ENCODE measurements around the gene NPLOC4. TPM values are rescaled to one million over a fixed set of nuclear protein-coding genes. Genes with fewer than 3 reads are reported as not detected.
A peak's percentile ranks its signal among the peaks of the same experiment; 100 is the strongest.

Gene NPLOC4
- total RNA-seq, 1 experiment from 2014 or later: 146 TPM

- CTCF ChIA-PET: no interaction called here
- Mint-ChIP-seq H3K27me3 (ENCODE audit: unreplicated experiment) (no peaks in the 10 kb centered on the region), H3K36me3 (ENCODE audit: insufficient read depth, unreplicated experiment) (peaks cover 71% of the 10 kb centered on the region), H3K9me3 (ENCODE audit: low read depth, unreplicated experiment) (no peaks in the 10 kb centered on the region), H3K4me1 (ENCODE audit: low read depth, unreplicated experiment) (no peaks in the 10 kb centered on the region), H3K4me3 (ENCODE audit: low read depth, unreplicated experiment) (no peak overlapping the region), H3K27ac (ENCODE audit: unreplicated experiment) (no peak overlapping the region)
- no peak for DNase-seq
- BruUV-seq (replicated peaks): no TSS peak
- intact Hi-C loops (cut with micrococcal nuclease; ENCODE audit: unreplicated experiment): no loop called here
- TF ChIP-seq CTCF (IDR thresholded peaks at IDR 0.05; ENCODE audit: unreplicated experiment): no peak
Observed at GRCh38 chr17:81612172-81612970, 24.5 kb downstream of the NPLOC4 start.

GRCh38 chr17:81609541-81610311 lies 27.2 kb downstream of the NPLOC4 start:
- no peak overlapping the region for H3K27ac Mint-ChIP-seq (ENCODE audit: unreplicated experiment)
- intact Hi-C loops (cut with micrococcal nuclease; ENCODE audit: unreplicated experiment): no loop called here
- H3K36me3 Mint-ChIP-seq (ENCODE audit: insufficient read depth, unreplicated experiment): peaks cover 68% of the 10 kb centered on the region
- no peak for DNase-seq
- H3K4me3 Mint-ChIP-seq (ENCODE audit: low read depth, unreplicated experiment): no peak overlapping the region
- no peaks in the 10 kb centered on the region for H3K4me1 Mint-ChIP-seq (ENCODE audit: low read depth, unreplicated experiment)
- BruUV-seq (replicated peaks): TSS peak; percentile 9
- no peaks in the 10 kb centered on the region for H3K9me3 Mint-ChIP-seq (ENCODE audit: low read depth, unreplicated experiment)
- CTCF ChIA-PET: interaction anchor here (0.6 to 1.2 kb wide), 2 partner anchors 10 to 46 kb away, joined by 3 read pairs; no protein-coding TSS in a partner anchor
- TF ChIP-seq CTCF (IDR thresholded peaks at IDR 0.05; ENCODE audit: unreplicated experiment): no peak
- H3K27me3 Mint-ChIP-seq (ENCODE audit: unreplicated experiment): no peaks in the 10 kb centered on the region

- Mint-ChIP-seq H3K36me3 (ENCODE audit: insufficient read depth, unreplicated experiment) (peaks cover 65% of the 10 kb centered on the region), H3K4me1 (ENCODE audit: low read depth, unreplicated experiment) (no peaks in the 10 kb centered on the region), H3K4me3 (ENCODE audit: low read depth, unreplicated experiment) (no peak overlapping the region), H3K27ac (ENCODE audit: unreplicated experiment) (no peak overlapping the region), H3K27me3 (ENCODE audit: unreplicated experiment) (no peaks in the 10 kb centered on the region), H3K9me3 (ENCODE audit: low read depth, unreplicated experiment) (no peaks in the 10 kb centered on the region)
- TF ChIP-seq CTCF (IDR thresholded peaks at IDR 0.05; ENCODE audit: unreplicated experiment): no peak
- CTCF ChIA-PET: interaction anchor here (1.2 kb wide), 1 partner anchor 9 kb away, joined by 3 read pairs; no protein-coding TSS in a partner anchor
- no TSS peak for BruUV-seq (replicated peaks)
- intact Hi-C loops (cut with micrococcal nuclease; ENCODE audit: unreplicated experiment): no loop called here
- no peak for DNase-seq
Observed at GRCh38 chr17:81608605-81609004, 28.3 kb downstream of the NPLOC4 start.

- Mint-ChIP-seq H3K9me3 (ENCODE audit: low read depth, unreplicated experiment) (no peaks in the 10 kb centered on the region), H3K36me3 (ENCODE audit: insufficient read depth, unreplicated experiment) (peaks cover 60% of the 10 kb centered on the region), H3K27me3 (ENCODE audit: unreplicated experiment) (no peaks in the 10 kb centered on the region), H3K27ac (ENCODE audit: unreplicated experiment) (no peak overlapping the region), H3K4me3 (ENCODE audit: low read depth, unreplicated experiment) (no peak overlapping the region), H3K4me1 (ENCODE audit: low read depth, unreplicated experiment) (no peaks in the 10 kb centered on the region)
- CTCF ChIA-PET: no interaction called here
- no peak for TF ChIP-seq CTCF (IDR thresholded peaks at IDR 0.05; ENCODE audit: unreplicated experiment)
- no peak for DNase-seq
- intact Hi-C loops (cut with micrococcal nuclease; ENCODE audit: unreplicated experiment): no loop called here
- BruUV-seq (replicated peaks): no TSS peak
Observed at GRCh38 chr17:81608082-81608481, 28.8 kb downstream of the NPLOC4 start.
